ENCODE data around the gene GIGYF2. TPM values are rescaled to one million over a fixed set of nuclear protein-coding genes. Genes with fewer than 3 reads are reported as not detected.
"Not testable (repeated sequence)": the region's sequence is repeated elsewhere in the genome, so short reads cannot be mapped to it uniquely, and the experiment has no call there.

Gene GIGYF2
- polyA plus RNA-seq, 4 donors, result 12.7 to 56.6 (median 19.9) TPM

DNA sequence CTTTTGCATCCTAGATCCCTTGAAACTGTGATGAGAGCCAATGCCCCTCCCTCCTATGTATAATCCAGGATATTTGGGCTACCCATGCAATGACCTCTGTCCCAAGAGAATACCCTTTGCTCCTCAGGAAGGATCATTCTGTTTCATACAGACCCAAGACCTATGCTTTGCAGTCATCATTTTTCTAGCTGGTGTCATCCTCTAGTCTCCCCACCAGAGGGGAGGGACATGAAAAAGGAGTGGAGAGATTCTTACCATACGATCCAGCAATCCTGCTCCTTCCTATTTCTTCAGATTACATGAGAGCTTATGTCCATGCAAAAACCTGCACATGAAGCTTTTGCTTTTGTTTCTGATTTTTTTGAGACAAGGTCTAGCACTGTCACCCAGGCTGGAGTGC is 13.8 kb upstream of the GIGYF2 start:
- DNase-seq, result no peak
- Histone ChIP-seq H3K27me3 (ENCODE audit: control insufficient read depth in 3 of 3, insufficient read depth in 3 of 3, low read length in 3 of 3) (no peaks in the 10 kb centered on the region), H3K36me3 (ENCODE audit: control insufficient read depth in 3 of 3, insufficient read depth in 2 of 3, low read depth in 1 of 3, low read length in 3 of 3) (no peaks in the 10 kb centered on the region), H3K9me3 (ENCODE audit: control insufficient read depth in 2 of 2, insufficient read depth in 1 of 2, low read depth in 1 of 2, low read length in 1 of 2) (no peaks in the 10 kb centered on the region), H3K4me1 (ENCODE audit: control insufficient read depth in 3 of 3, insufficient read depth in 2 of 3, low read depth in 1 of 3, low read length in 2 of 3) (no peaks in the 10 kb centered on the region), H3K4me3 (ENCODE audit: low read depth in 1 of 3, low read length in 3 of 3) (no peak overlapping the region), H3K27ac (ENCODE audit: low read depth in 1 of 3, low read length in 2 of 3) (no peak overlapping the region)
- FAIRE-seq, result no peak
- WGBS, 3 donors, result 27 to 50% (median 41%) methylated on average over 1 of the region's 1 CpG

GRCh38 chr2:232685391-232685790 is 11.7 kb upstream of the GIGYF2 start:
- not testable (repeated sequence) for DNase-seq; H3K27me3 ChIP-seq (ENCODE audit: control insufficient read depth in 3 of 3, insufficient read depth in 3 of 3, low read length in 3 of 3); H3K9me3 ChIP-seq (ENCODE audit: control insufficient read depth in 2 of 2, insufficient read depth in 1 of 2, low read depth in 1 of 2, low read length in 1 of 2); H3K4me1 ChIP-seq (ENCODE audit: control insufficient read depth in 3 of 3, insufficient read depth in 2 of 3, low read depth in 1 of 3, low read length in 2 of 3); FAIRE-seq; H3K27ac ChIP-seq (ENCODE audit: low read depth in 1 of 3, low read length in 2 of 3); H3K4me3 ChIP-seq (ENCODE audit: low read depth in 1 of 3, low read length in 3 of 3); H3K36me3 ChIP-seq (ENCODE audit: control insufficient read depth in 3 of 3, insufficient read depth in 2 of 3, low read depth in 1 of 3, low read length in 3 of 3)
- 91 to 93% (median 91%) methylated on average over 6 of the region's 6 CpGs for WGBS, 3 donors

DNA sequence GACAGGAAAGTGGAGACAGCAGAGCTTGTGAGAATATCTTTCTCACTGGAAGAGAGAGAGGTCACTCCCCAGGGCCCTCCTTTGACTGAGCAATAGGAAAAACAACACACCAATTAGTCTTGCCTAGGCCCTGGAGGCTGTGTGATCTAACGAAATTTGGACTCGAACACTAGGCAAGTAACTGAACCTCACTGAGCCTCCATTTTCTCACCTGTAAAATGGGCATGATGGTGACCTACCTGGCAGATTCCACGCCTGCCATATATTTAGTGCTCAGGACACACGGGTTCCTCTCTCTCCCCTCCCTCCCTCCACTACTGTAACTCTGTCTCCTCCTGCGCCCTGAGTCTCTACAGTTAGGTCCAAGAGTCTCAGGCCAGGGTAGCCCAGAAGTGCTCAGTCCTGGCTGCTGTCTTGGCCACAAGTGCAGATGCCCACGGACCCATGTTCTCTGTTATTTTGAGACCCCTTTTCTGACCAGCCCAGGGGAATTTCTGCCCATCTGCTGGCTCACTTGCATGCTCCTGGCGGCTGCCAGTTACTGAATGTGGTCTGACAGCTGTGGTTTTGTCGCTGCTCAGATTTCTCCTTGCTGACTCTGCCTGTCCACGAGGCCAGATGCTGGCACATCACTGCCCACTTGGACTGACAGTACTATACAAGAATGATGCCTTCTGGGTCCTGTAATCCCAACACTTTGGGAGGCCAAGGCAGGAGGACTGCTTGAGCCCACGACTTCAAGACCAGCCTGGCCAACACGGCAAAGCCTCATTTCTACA is 9.6 kb upstream of the GIGYF2 start:
- H3K27ac ChIP-seq (ENCODE audit: low read depth in 1 of 3, low read length in 2 of 3), result no peak overlapping the region
- FAIRE-seq (no peak), DNase-seq (no peak)
- no peaks in the 10 kb centered on the region for H3K27me3 ChIP-seq (ENCODE audit: control insufficient read depth in 3 of 3, insufficient read depth in 3 of 3, low read length in 3 of 3)
- peaks cover 0 to 5% of the 10 kb centered on the region in 2 donors for H3K9me3 ChIP-seq (ENCODE audit: control insufficient read depth in 2 of 2, insufficient read depth in 1 of 2, low read depth in 1 of 2, low read length in 1 of 2)
- H3K4me1 ChIP-seq (ENCODE audit: control insufficient read depth in 3 of 3, insufficient read depth in 2 of 3, low read depth in 1 of 3, low read length in 2 of 3), result no peaks in the 10 kb centered on the region
- no peaks in the 10 kb centered on the region for H3K36me3 ChIP-seq (ENCODE audit: control insufficient read depth in 3 of 3, insufficient read depth in 2 of 3, low read depth in 1 of 3, low read length in 3 of 3)
- H3K4me3 ChIP-seq (ENCODE audit: low read depth in 1 of 3, low read length in 3 of 3), result no peak overlapping the region
- WGBS, 3 donors, result 77 to 80% (median 80%) methylated on average over 11 of the region's 11 CpGs

DNA sequence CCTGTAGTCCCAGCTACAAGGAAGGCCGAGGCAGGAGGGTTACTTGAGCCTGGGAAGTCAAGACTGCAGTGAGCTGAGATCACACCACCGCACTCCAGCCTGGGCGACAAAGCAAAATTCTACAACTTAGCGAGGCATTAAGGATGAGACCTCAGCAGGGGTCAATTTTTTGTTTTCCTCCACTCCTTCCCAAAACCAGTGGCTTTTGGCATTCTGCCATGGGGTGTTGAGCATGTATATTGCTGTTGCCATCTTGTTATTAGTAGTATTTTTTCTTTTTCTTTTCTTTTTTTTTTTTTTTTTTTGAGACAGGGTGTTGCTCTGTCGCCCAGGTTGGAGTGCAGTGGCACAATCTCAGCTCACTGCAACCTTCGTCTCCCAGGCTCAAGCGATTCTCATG is 8.9 kb upstream of the GIGYF2 start:
- Histone ChIP-seq H3K4me1 (ENCODE audit: control insufficient read depth in 3 of 3, insufficient read depth in 2 of 3, low read depth in 1 of 3, low read length in 2 of 3) (no peaks in the 10 kb centered on the region), H3K4me3 (ENCODE audit: low read depth in 1 of 3, low read length in 3 of 3) (no peak overlapping the region), H3K27me3 (ENCODE audit: control insufficient read depth in 3 of 3, insufficient read depth in 3 of 3, low read length in 3 of 3) (no peaks in the 10 kb centered on the region), H3K9me3 (ENCODE audit: control insufficient read depth in 2 of 2, insufficient read depth in 1 of 2, low read depth in 1 of 2, low read length in 1 of 2) (peaks cover 0 to 5% of the 10 kb centered on the region in 2 donors), H3K36me3 (ENCODE audit: control insufficient read depth in 3 of 3, insufficient read depth in 2 of 3, low read depth in 1 of 3, low read length in 3 of 3) (no peaks in the 10 kb centered on the region), H3K27ac (ENCODE audit: low read depth in 1 of 3, low read length in 2 of 3) (no peak overlapping the region)
- no peak for DNase-seq
- WGBS, 3 donors, result 91 to 94% (median 92%) methylated on average over 7 of the region's 7 CpGs
- no peak for FAIRE-seq

DNA sequence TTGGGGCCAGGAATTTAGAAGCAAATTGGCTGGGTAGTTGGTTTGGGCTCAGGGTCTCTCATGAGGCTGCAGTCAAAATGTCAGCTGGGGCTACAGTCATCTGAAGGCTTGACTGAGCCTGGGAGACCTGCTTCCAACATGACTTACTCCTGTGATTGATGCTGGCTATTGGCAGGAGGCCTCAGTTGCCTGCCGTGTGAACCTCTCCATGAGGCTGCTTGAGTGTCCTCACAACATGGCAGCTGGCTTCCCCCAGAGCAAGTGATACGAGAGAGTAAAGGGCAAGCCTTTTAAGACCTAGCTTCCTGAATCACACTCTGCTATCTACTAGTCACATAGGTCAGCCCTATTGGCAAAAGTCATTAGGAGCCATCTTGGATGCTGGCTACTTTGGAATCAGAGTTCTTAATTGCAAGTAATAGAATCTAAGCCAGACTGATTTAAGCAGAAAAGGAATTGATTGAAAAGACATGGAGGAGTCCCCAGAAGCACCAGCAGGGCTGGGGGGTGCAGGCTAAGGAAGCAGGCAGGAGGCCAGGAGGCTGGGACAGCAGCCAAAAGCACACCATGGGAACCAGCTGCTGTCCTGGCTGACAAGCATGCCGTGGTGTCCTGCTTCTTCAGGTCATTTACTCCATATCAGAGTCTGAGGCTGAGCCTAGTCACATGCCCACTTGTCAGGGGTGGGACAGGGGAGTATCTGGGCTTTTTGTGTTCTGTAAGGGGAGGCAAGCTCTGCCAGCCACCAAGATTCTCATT is 7.8 kb upstream of the GIGYF2 start:
- 39 to 47% (median 40%) methylated on average over 3 of the region's 3 CpGs for WGBS, 3 donors
- no peaks in the 10 kb centered on the region for H3K4me1 ChIP-seq (ENCODE audit: control insufficient read depth in 3 of 3, insufficient read depth in 2 of 3, low read depth in 1 of 3, low read length in 2 of 3)
- no peaks in the 10 kb centered on the region for H3K27me3 ChIP-seq (ENCODE audit: control insufficient read depth in 3 of 3, insufficient read depth in 3 of 3, low read length in 3 of 3)
- no peak overlapping the region for H3K4me3 ChIP-seq (ENCODE audit: low read depth in 1 of 3, low read length in 3 of 3)
- H3K36me3 ChIP-seq (ENCODE audit: control insufficient read depth in 3 of 3, insufficient read depth in 2 of 3, low read depth in 1 of 3, low read length in 3 of 3), result no peaks in the 10 kb centered on the region
- DNase-seq, result peak; percentile 8 to 17
- FAIRE-seq, result no peak
- H3K27ac ChIP-seq (ENCODE audit: low read depth in 1 of 3, low read length in 2 of 3), result no peak overlapping the region
- peaks cover 0 to 5% of the 10 kb centered on the region in 2 donors for H3K9me3 ChIP-seq (ENCODE audit: control insufficient read depth in 2 of 2, insufficient read depth in 1 of 2, low read depth in 1 of 2, low read length in 1 of 2)

DNA sequence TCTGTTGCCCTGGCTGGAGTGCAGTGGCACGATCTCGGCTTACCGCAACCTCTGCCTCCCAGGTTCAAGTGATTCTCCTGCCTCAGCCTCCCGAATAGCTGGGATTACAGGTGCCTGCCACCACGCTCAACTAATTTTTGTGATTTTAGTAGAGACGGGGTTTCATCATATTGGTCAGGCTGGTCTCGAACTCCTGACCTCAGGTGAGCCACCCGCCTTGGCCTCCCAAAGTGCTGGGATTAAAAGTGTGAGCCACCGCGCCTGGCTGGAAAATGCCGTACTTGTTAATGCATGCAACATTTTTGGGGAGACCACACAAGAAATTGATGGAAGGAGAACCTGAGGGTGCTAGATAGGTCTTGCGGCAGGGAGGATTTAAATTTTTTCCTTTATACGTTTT is 6.0 kb upstream of the GIGYF2 start:
- H3K9me3 ChIP-seq (ENCODE audit: control insufficient read depth in 2 of 2, insufficient read depth in 1 of 2, low read depth in 1 of 2, low read length in 1 of 2); H3K36me3 ChIP-seq (ENCODE audit: control insufficient read depth in 3 of 3, insufficient read depth in 2 of 3, low read depth in 1 of 3, low read length in 3 of 3); FAIRE-seq; H3K27me3 ChIP-seq (ENCODE audit: control insufficient read depth in 3 of 3, insufficient read depth in 3 of 3, low read length in 3 of 3); H3K4me1 ChIP-seq (ENCODE audit: control insufficient read depth in 3 of 3, insufficient read depth in 2 of 3, low read depth in 1 of 3, low read length in 2 of 3); H3K4me3 ChIP-seq (ENCODE audit: low read depth in 1 of 3, low read length in 3 of 3); H3K27ac ChIP-seq (ENCODE audit: low read depth in 1 of 3, low read length in 2 of 3); DNase-seq: not testable (repeated sequence)
- 93 to 96% (median 95%) methylated on average over 13 of the region's 13 CpGs for WGBS, 3 donors

DNA sequence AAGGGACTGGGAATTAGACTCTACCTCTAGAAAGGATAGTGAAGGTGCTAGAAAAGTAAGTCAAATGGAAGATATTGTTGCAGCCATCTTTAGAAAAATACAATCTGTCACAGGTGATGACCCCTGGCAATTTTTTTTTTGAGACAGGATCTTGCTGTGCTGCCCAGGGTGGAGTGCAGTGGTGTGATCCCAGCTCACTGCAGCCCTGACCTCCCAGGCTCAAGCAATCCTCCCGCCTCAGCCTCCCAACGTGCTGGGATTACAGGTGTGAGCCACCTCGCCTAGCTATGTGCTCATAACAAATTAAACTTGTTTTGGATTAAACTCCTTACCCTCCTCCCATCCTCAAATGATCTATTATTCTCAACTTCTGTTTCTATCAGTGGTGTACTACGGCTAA is 3.8 kb upstream of the GIGYF2 start:
- H3K36me3 ChIP-seq (ENCODE audit: control insufficient read depth in 3 of 3, insufficient read depth in 2 of 3, low read depth in 1 of 3, low read length in 3 of 3), result no peaks in the 10 kb centered on the region
- H3K4me3 ChIP-seq (ENCODE audit: low read depth in 1 of 3, low read length in 3 of 3), result no peak overlapping the region
- H3K4me1 ChIP-seq (ENCODE audit: control insufficient read depth in 3 of 3, insufficient read depth in 2 of 3, low read depth in 1 of 3, low read length in 2 of 3), result peaks cover 0 to 3% (median 0%) of the 10 kb centered on the region in 3 donors
- H3K27me3 ChIP-seq (ENCODE audit: control insufficient read depth in 3 of 3, insufficient read depth in 3 of 3, low read length in 3 of 3), result no peaks in the 10 kb centered on the region
- DNase-seq (no peak), FAIRE-seq (no peak)
- 70 to 85% (median 82%) methylated on average over 4 of the region's 4 CpGs for WGBS, 3 donors
- H3K9me3 ChIP-seq (ENCODE audit: control insufficient read depth in 2 of 2, insufficient read depth in 1 of 2, low read depth in 1 of 2, low read length in 1 of 2), result peaks cover 0 to 5% of the 10 kb centered on the region in 2 donors
- no peak overlapping the region for H3K27ac ChIP-seq (ENCODE audit: low read depth in 1 of 3, low read length in 2 of 3)

- peak overlapping the region in 2 of 3 donors; percentile 85 to 86 for H3K4me3 ChIP-seq (ENCODE audit: low read depth in 1 of 3, low read length in 3 of 3)
- WGBS, 3 donors, result 32 to 45% (median 39%) methylated on average over 9 to 10 of the region's 10 CpGs
- no peak for DNase-seq
- no peaks in the 10 kb centered on the region for H3K9me3 ChIP-seq (ENCODE audit: control insufficient read depth in 2 of 2, insufficient read depth in 1 of 2, low read depth in 1 of 2, low read length in 1 of 2)
- no peaks in the 10 kb centered on the region for H3K27me3 ChIP-seq (ENCODE audit: control insufficient read depth in 3 of 3, insufficient read depth in 3 of 3, low read length in 3 of 3)
- peaks cover 0 to 4% (median 0%) of the 10 kb centered on the region in 3 donors for H3K36me3 ChIP-seq (ENCODE audit: control insufficient read depth in 3 of 3, insufficient read depth in 2 of 3, low read depth in 1 of 3, low read length in 3 of 3)
- H3K27ac ChIP-seq (ENCODE audit: low read depth in 1 of 3, low read length in 2 of 3), result peak overlapping the region; percentile 2 to 55 (median 28)
- H3K4me1 ChIP-seq (ENCODE audit: control insufficient read depth in 3 of 3, insufficient read depth in 2 of 3, low read depth in 1 of 3, low read length in 2 of 3), result peaks cover 7 to 15% (median 7%) of the 10 kb centered on the region in 3 donors
- FAIRE-seq, result no peak
Observed at GRCh38 chr2:232696609-232697058, 497 bp upstream of the GIGYF2 start.
